H9 (cell line): ENCODE data around the gene CERS6. TPM values are rescaled to one million over a fixed set of nuclear protein-coding genes. Genes with fewer than 3 reads are reported as not detected.

ENCODE experiments used
- DNase-seq: peaks from one replicate; pipeline ENCODE4 v3.0.0-alpha.2; 2017
- H2AFZ ChIP-seq: one replicate; pipeline ENCODE4 v1.6.1; 2013; ENCODE audit warnings: mild to moderate bottlenecking, low read length, control low read depth, moderate library complexity
- H2AK5ac ChIP-seq: 2 replicates; pipeline ENCODE4 v1.6.1; 2013; ENCODE audit warnings: low read length, control low read depth, mixed read lengths; ENCODE audit not compliant: insufficient read length
- H2BK120ac ChIP-seq: one replicate; pipeline ENCODE4 v1.6.1; 2013; ENCODE audit warnings: low read depth, mild to moderate bottlenecking, low read length, control low read depth, inconsistent platforms; ENCODE audit not compliant: poor library complexity, severe bottlenecking
- H2BK12ac ChIP-seq: 2 replicates; pipeline ENCODE4 v1.6.1; 2013; ENCODE audit warnings: low read length, control low read depth, mixed read lengths, low read depth; ENCODE audit not compliant: insufficient read length
- H2BK15ac ChIP-seq: 2 replicates; pipeline ENCODE4 v1.6.1; 2013; ENCODE audit warnings: low read depth, low read length, control low read depth
- H2BK20ac ChIP-seq: one replicate; pipeline ENCODE4 v1.6.1; 2013; ENCODE audit warnings: low read depth, mild to moderate bottlenecking, low read length, control low read depth, inconsistent platforms; ENCODE audit not compliant: poor library complexity, severe bottlenecking
- H2BK5ac ChIP-seq: 2 replicates; pipeline ENCODE4 v1.6.1; 2013; ENCODE audit warnings: low read length, control low read depth, mixed read lengths; ENCODE audit not compliant: insufficient read length
- H3K14ac ChIP-seq: 2 replicates; pipeline ENCODE4 v1.6.1; 2013; ENCODE audit warnings: low read length, control low read depth; ENCODE audit not compliant: insufficient read depth
- H3K18ac ChIP-seq: 2 replicates; pipeline ENCODE4 v1.6.1; 2013; ENCODE audit warnings: low read depth, mild to moderate bottlenecking, mixed read lengths, low read length, control low read depth; ENCODE audit not compliant: insufficient read length
- H3K23ac ChIP-seq: 2 replicates; pipeline ENCODE4 v1.6.1; 2013; ENCODE audit warnings: low read length, control low read depth, mixed read lengths, low read depth; ENCODE audit not compliant: insufficient read length
- H3K23me2 ChIP-seq: 2 replicates; pipeline ENCODE4 v1.6.1; 2013; ENCODE audit warnings: low read depth, mild to moderate bottlenecking, mixed read lengths, low read length, control low read depth; ENCODE audit not compliant: insufficient read length, poor library complexity, severe bottlenecking
- H3K27ac ChIP-seq: 2 replicates; pipeline ENCODE4 v1.5.1; 2013; ENCODE audit warnings: low read length, control low read depth, mixed read lengths, low read depth; ENCODE audit not compliant: insufficient read length
- H3K27me3 ChIP-seq: 2 replicates; pipeline ENCODE4 v1.6.1; 2013; ENCODE audit warnings: low read length, control low read depth, inconsistent platforms; ENCODE audit not compliant: insufficient read depth
- H3K4ac ChIP-seq: 2 replicates; pipeline ENCODE4 v1.6.1; 2013; ENCODE audit warnings: low read depth, mild to moderate bottlenecking, control low read depth, inconsistent platforms, low read length, moderate library complexity
- H3K4me1 ChIP-seq: 2 replicates; pipeline ENCODE4 v1.6.1; 2013; ENCODE audit warnings: low read length, control low read depth, inconsistent platforms; ENCODE audit not compliant: insufficient read depth
- H3K4me2 ChIP-seq: 2 replicates; pipeline ENCODE4 v1.6.1; 2013; ENCODE audit warnings: low read length, control low read depth, mixed read lengths; ENCODE audit not compliant: insufficient read length, insufficient read depth
- H3K56ac ChIP-seq: 2 replicates; pipeline ENCODE4 v1.6.1; 2013; ENCODE audit warnings: low read depth, mild to moderate bottlenecking, mixed read lengths, low read length, control low read depth; ENCODE audit not compliant: insufficient read length
- H3K79me1 ChIP-seq: 2 replicates; pipeline ENCODE4 v1.6.1; 2013; ENCODE audit warnings: low read depth, mild to moderate bottlenecking, moderate library complexity, low read length, control low read depth, inconsistent platforms; ENCODE audit not compliant: insufficient read depth, poor library complexity, severe bottlenecking
- H3K79me2 ChIP-seq: 2 replicates; pipeline ENCODE4 v1.6.1; 2013; ENCODE audit warnings: low read length, control low read depth, inconsistent platforms; ENCODE audit not compliant: insufficient read depth
- H3K9ac ChIP-seq: 2 replicates; pipeline ENCODE4 v1.6.1; 2013; ENCODE audit warnings: low read length, control low read depth, mixed read lengths; ENCODE audit not compliant: insufficient read length; ENCODE audit errors: extremely low read depth
- H3K9me3 ChIP-seq: one replicate; pipeline ENCODE4 v1.6.1; 2013; ENCODE audit warnings: low read depth, low read length, inconsistent platforms; ENCODE audit not compliant: control insufficient read depth
- H3T11ph ChIP-seq: one replicate; pipeline ENCODE4 v1.6.1; 2013; ENCODE audit warnings: mild to moderate bottlenecking, low read length, control low read depth, inconsistent platforms
- H4K20me1 ChIP-seq: one replicate; pipeline ENCODE4 v1.6.1; 2013; ENCODE audit not compliant: control insufficient read depth, insufficient read length, insufficient read depth
- H4K5ac ChIP-seq: 2 replicates; pipeline ENCODE4 v1.6.1; 2013; ENCODE audit warnings: low read depth, mild to moderate bottlenecking, mixed read lengths, low read length, control low read depth; ENCODE audit not compliant: insufficient read length
- H4K8ac ChIP-seq: replicated peaks from 2 replicates; pipeline ENCODE4 v1.6.1; 2013; ENCODE audit warnings: low read length, control low read depth, mixed read lengths, low read depth; ENCODE audit not compliant: insufficient read length
- H4K91ac ChIP-seq: 2 replicates; pipeline ENCODE4 v1.6.1; 2013; ENCODE audit warnings: low read depth, mild to moderate bottlenecking, moderate library complexity, mixed read lengths, low read length, control low read depth; ENCODE audit not compliant: insufficient read length
- H3K27ac Mint-ChIP-seq, 3 experiments: 2 replicates in 2 of 3; 3 replicates in 1 of 3; pipeline ENCODE4 v1.8.0; 2020 to 2021; ENCODE audit warnings: mixed read lengths in 3 of 3, mild to moderate bottlenecking in 1 of 3, moderate library complexity in 1 of 3
- H3K27me3 Mint-ChIP-seq: 2 replicates; pipeline ENCODE4 v1.8.0; 2021; ENCODE audit warnings: low read depth, mild to moderate bottlenecking, moderate library complexity, mixed read lengths
- H3K36me3 Mint-ChIP-seq, 3 experiments: 2 replicates in 2 of 3; 3 replicates in 1 of 3; pipeline ENCODE4 v1.8.0; 2020 to 2021; ENCODE audit warnings: low read depth in 3 of 3, mixed read lengths in 3 of 3; ENCODE audit not compliant: insufficient read depth in 1 of 3
- H3K4me1 Mint-ChIP-seq, 2 experiments: 2 replicates each; pipeline ENCODE4 v1.8.0; 2020; ENCODE audit warnings: mixed read lengths in 2 of 2
- H3K4me3 Mint-ChIP-seq, 2 experiments: 2 replicates in 1 of 2; 3 replicates in 1 of 2; pipeline ENCODE4 v1.8.0; 2020 to 2021; ENCODE audit warnings: mild to moderate bottlenecking in 2 of 2, mixed read lengths in 2 of 2, moderate library complexity in 1 of 2
- H3K9me3 Mint-ChIP-seq, 2 experiments: 2 replicates in 1 of 2; 3 replicates in 1 of 2; pipeline ENCODE4 v1.8.0; 2020; ENCODE audit warnings: mild to moderate bottlenecking in 2 of 2, mixed read lengths in 2 of 2, moderate library complexity in 1 of 2
- CTCF ChIP-seq: fragments of 200-600 bp; sonication (generic); conservative IDR thresholded peaks from 3 replicates; pipeline ENCODE4 v1.8.0; 2021; ENCODE audit warnings: antibody characterized with exemption, mild to moderate bottlenecking
- total RNA-seq: library from RNA; stranded (reverse); gene quantifications from 2 replicates; pipeline ENCODE4 v1.2.1, GENCODE V29; 2021

The CERS6 gene
- total RNA-seq, 1 experiment from 2014 or later, result 17.7 TPM

GRCh38 chr2:168751104-168751740, 295.1 kb downstream of the CERS6 start:
- no peaks in the 10 kb centered on the region for H3K27me3 Mint-ChIP-seq
- H3K23ac ChIP-seq, result no peak overlapping the region

More at GRCh38 chr2:168751104-168751740, 295.1 kb downstream of the CERS6 start:
- DNase-seq, result no peak
- H2BK20ac ChIP-seq, result no peak overlapping the region
- H4K8ac ChIP-seq, result no peak overlapping the region
- Mint-ChIP-seq H3K4me3 (no peak overlapping the region), H3K36me3 (no peaks in the 10 kb centered on the region), H3K9me3 (no peaks in the 10 kb centered on the region), H3K4me1 (peaks cover 24 to 27% of the 10 kb centered on the region in 2 experiments), H3K27ac (peak overlapping the region in 1 of 3 experiments; percentile 27; a peak in 1 of 7 replicates)
- H3K9ac ChIP-seq, result no peak overlapping the region
- H3K79me2 ChIP-seq, result no peaks in the 10 kb centered on the region
- H3K56ac ChIP-seq, result no peak overlapping the region
- H3K27me3 ChIP-seq, result no peaks in the 10 kb centered on the region
- no peak for TF ChIP-seq CTCF
- no peak overlapping the region for H2AK5ac ChIP-seq
- no peaks in the 10 kb centered on the region for H3K79me1 ChIP-seq
- no peaks in the 10 kb centered on the region for H3K9me3 ChIP-seq
- no peaks in the 10 kb centered on the region; the same call in 1 of the 2 replicates for H3K4me1 ChIP-seq
- no peak overlapping the region for H2BK12ac ChIP-seq
- H2BK15ac ChIP-seq, result no peak overlapping the region
- no peaks in the 10 kb centered on the region for H3K23me2 ChIP-seq
- no peak overlapping the region for H4K91ac ChIP-seq
- H2AFZ ChIP-seq, result no peak overlapping the region
- H3T11ph ChIP-seq, result no peak overlapping the region
- H4K20me1 ChIP-seq, result no peaks in the 10 kb centered on the region
- H2BK5ac ChIP-seq, result no peak overlapping the region
- no peak overlapping the region for H3K4ac ChIP-seq
- no peak overlapping the region for H4K5ac ChIP-seq
- no peak overlapping the region for H3K27ac ChIP-seq
- no peak overlapping the region for H3K4me2 ChIP-seq
- no peak overlapping the region for H2BK120ac ChIP-seq
- no peak overlapping the region for H3K18ac ChIP-seq
- no peak overlapping the region for H3K14ac ChIP-seq
